Omental fat pad (tissue), 4 donors: ENCODE results near the gene GTF2IRD2. TPM values are rescaled to one million over a fixed set of nuclear protein-coding genes. Genes with fewer than 3 reads are reported as not detected.
A peak's percentile ranks its signal among the peaks of the same experiment; 100 is the strongest.
"Not testable (repeated sequence)": the region's sequence is repeated elsewhere in the genome, so short reads cannot be mapped to it uniquely, and the experiment has no call there.

ENCODE experiments used
- ATAC-seq: fragments of 150-250 bp; one replicate; pipeline ENCODE4 v1.9.1; 2016; ENCODE audit warnings: mild to moderate bottlenecking, moderate library complexity; ENCODE audit not compliant: low FRiP score
- DNase-seq: peaks from one replicate; pipeline ENCODE4 v3.0.0-alpha.2; 2019; ENCODE audit warnings: low spot score
- total RNA-seq, 4 donors: library from RNA; depleted of rRNA; stranded (reverse); fragments of >200 nt; gene quantifications; one replicate each; pipeline ENCODE4 v1.1.0, GENCODE V29; 2016

The GTF2IRD2 gene
- total RNA-seq, 4 donors from 2014 or later = 8.1 to 32.6 (median 9.4) TPM

- not testable (repeated sequence) for DNase-seq, ATAC-seq
Measured at GRCh38 chr7:74797848-74798622, 53.4 kb downstream of the GTF2IRD2 start.

GRCh38 chr7:74789200-74789736, 62.1 kb downstream of the GTF2IRD2 start:
- not testable (repeated sequence) for DNase-seq
- ATAC-seq = peak; percentile 33

GRCh38 chr7:74788369-74789150, 62.8 kb downstream of the GTF2IRD2 start:
- peak; percentile 89 for DNase-seq
- ATAC-seq = peak; percentile 99

GRCh38 chr7:74783595-74783994, 67.8 kb downstream of the GTF2IRD2 start:
- DNase-seq, ATAC-seq: not testable (repeated sequence)

- not testable (repeated sequence) for DNase-seq, ATAC-seq
Measured at GRCh38 chr7:74781746-74782145, 69.7 kb downstream of the GTF2IRD2 start.

- ATAC-seq, DNase-seq: not testable (repeated sequence)
Measured at GRCh38 chr7:74779053-74779452, 72.4 kb downstream of the GTF2IRD2 start.

GRCh38 chr7:74775111-74775510, 76.3 kb downstream of the GTF2IRD2 start:
- ATAC-seq, DNase-seq: not testable (repeated sequence)

GRCh38 chr7:74773760-74774750, 77.3 kb downstream of the GTF2IRD2 start, which contains the start of gene NCF1:
NCF1 (plus strand) TSS chr7:74774011; CDS start chr7:74774032, 21 bp downstream.
- peak; percentile 52 for ATAC-seq
- DNase-seq = not testable (repeated sequence)

- not testable (repeated sequence) for ATAC-seq, DNase-seq
Measured at GRCh38 chr7:74772093-74772492, 79.3 kb downstream of the GTF2IRD2 start.

- ATAC-seq, DNase-seq: not testable (repeated sequence)
Measured at GRCh38 chr7:74770062-74770461, 81.3 kb downstream of the GTF2IRD2 start.

GRCh38 chr7:74766991-74767390, 84.4 kb downstream of the GTF2IRD2 start:
- not testable (repeated sequence) for DNase-seq, ATAC-seq

- not testable (repeated sequence) for ATAC-seq, DNase-seq
Measured at GRCh38 chr7:74766509-74766908, 84.9 kb downstream of the GTF2IRD2 start.

GRCh38 chr7:74765205-74765918, 86.0 kb downstream of the GTF2IRD2 start:
- DNase-seq = not testable (repeated sequence)
- peak; percentile 26 for ATAC-seq

GRCh38 chr7:74758982-74759381, 92.4 kb downstream of the GTF2IRD2 start:
- not testable (repeated sequence) for DNase-seq, ATAC-seq

- not testable (repeated sequence) for DNase-seq, ATAC-seq
Measured at GRCh38 chr7:74758268-74758667, 93.1 kb downstream of the GTF2IRD2 start.

- ATAC-seq, DNase-seq: not testable (repeated sequence)
Measured at GRCh38 chr7:74756673-74757072, 94.7 kb downstream of the GTF2IRD2 start.

GRCh38 chr7:74753921-74754482, 97.4 kb downstream of the GTF2IRD2 start:
- peak; percentile 47 for ATAC-seq

More at GRCh38 chr7:74753921-74754482, 97.4 kb downstream of the GTF2IRD2 start:
- not testable (repeated sequence) for DNase-seq
